HEK293 (cell line): ENCODE results near the gene LDLRAD4.

ENCODE experiments used
- CTCF ChIA-PET: fragments of 350-600 bp; formaldehyde crosslinking; extraction: SDS; loops from one replicate; lab custom pipeline; 2021; ENCODE audit warnings: antibody characterized with exemption; lab: Yijun Ruan, JAX
- POLR2A ChIA-PET: fragments of 300-600 bp; formaldehyde crosslinking; extraction: SDS; loops from one replicate; lab custom pipeline; 2020; ENCODE audit warnings: antibody characterized with exemption, inconsistent platforms; lab: Yijun Ruan, JAX
- H3K27ac ChIP-seq: fragments of 200-500 bp; sonication (Bioruptor generic); 2 replicates; pipeline ENCODE4 v1.5.1; 2014; ENCODE audit warnings: low read depth, low read length, control low read depth, inconsistent platforms; ENCODE audit errors: extremely low read depth
- H3K36me3 ChIP-seq, 2 experiments: fragments of 200-500 bp in 1 of 2; sonication (Bioruptor generic) in 1 of 2; 1 replicate in 1 of 2; 2 replicates in 1 of 2; pipeline ENCODE4 v1.5.1; 2014 to 2017; ENCODE audit warnings: inconsistent platforms in 2 of 2, low read length in 2 of 2; ENCODE audit not compliant: control insufficient read depth in 2 of 2, insufficient read depth in 1 of 2
- H3K4me1 ChIP-seq: fragments of 200-500 bp; sonication (Bioruptor generic); 2 replicates; pipeline ENCODE4 v1.5.1; 2014; ENCODE audit warnings: mild to moderate bottlenecking, low read length, inconsistent platforms; ENCODE audit not compliant: control insufficient read depth, insufficient read depth
- H3K4me3 ChIP-seq: 2 replicates; pipeline ENCODE4 v1.5.1; 2011; ENCODE audit warnings: low read depth, mild to moderate bottlenecking, control low read depth, low read length, moderate library complexity
- H3K9me3 ChIP-seq: fragments of 200-500 bp; sonication (Bioruptor generic); 2 replicates; pipeline ENCODE4 v1.5.1; 2014; ENCODE audit warnings: low read depth, low read length, inconsistent platforms; ENCODE audit not compliant: control insufficient read depth, insufficient read depth
- GLI4 ChIP-seq: fragments of 450-650 bp; formaldehyde crosslinking; IDR thresholded peaks from 2 replicates; pipeline ENCODE4 v1.5.1; 2016; ENCODE audit warnings: missing biosample characterization, missing genetic modification characterization
- GLIS1 ChIP-seq: fragments of 450-650 bp; formaldehyde crosslinking; IDR thresholded peaks from 2 replicates; pipeline ENCODE4 v1.5.1; 2016; ENCODE audit warnings: missing biosample characterization, missing genetic modification characterization
- KLF1 ChIP-seq: fragments of 450-650 bp; formaldehyde crosslinking; IDR thresholded peaks from 2 replicates; pipeline ENCODE4 v1.5.1; 2016; ENCODE audit warnings: missing biosample characterization, missing genetic modification characterization
- KLF8 ChIP-seq: fragments of 450-650 bp; formaldehyde crosslinking; IDR thresholded peaks from 2 replicates; pipeline ENCODE4 v1.5.1; 2016; ENCODE audit warnings: missing biosample characterization, missing genetic modification characterization
- MYNN ChIP-seq: fragments of 450-650 bp; formaldehyde crosslinking; IDR thresholded peaks from 2 replicates; pipeline ENCODE4 v1.5.1; 2016; ENCODE audit warnings: missing biosample characterization, missing genetic modification characterization, borderline replicate concordance
- ZBTB17 ChIP-seq: fragments of 450-650 bp; formaldehyde crosslinking; IDR thresholded peaks from 2 replicates; pipeline ENCODE4 v1.5.1; 2016; ENCODE audit warnings: missing biosample characterization, missing genetic modification characterization
- ZBTB7A ChIP-seq: fragments of 450-650 bp; formaldehyde crosslinking; IDR thresholded peaks from 2 replicates; pipeline ENCODE4 v1.5.1; 2016; ENCODE audit warnings: low read depth, missing biosample characterization, missing genetic modification characterization
- ZFP3 ChIP-seq: fragments of 450-650 bp; formaldehyde crosslinking; IDR thresholded peaks from 2 replicates; pipeline ENCODE4 v1.5.1; 2016; ENCODE audit warnings: low read depth, missing biosample characterization, missing genetic modification characterization
- ZNF146 ChIP-seq: fragments of 450-650 bp; formaldehyde crosslinking; IDR thresholded peaks from 2 replicates; pipeline ENCODE4 v1.5.1; 2016; ENCODE audit warnings: missing biosample characterization, missing genetic modification characterization
- ZNF184 ChIP-seq: fragments of 450-650 bp; IDR thresholded peaks from 2 replicates; pipeline ENCODE4 v1.5.1; 2018; ENCODE audit warnings: missing biosample characterization, mild to moderate bottlenecking, missing genetic modification characterization
- ZNF266 ChIP-seq: fragments of 450-650 bp; formaldehyde crosslinking; IDR thresholded peaks from 2 replicates; pipeline ENCODE4 v1.5.1; 2016; ENCODE audit warnings: missing biosample characterization, missing genetic modification characterization, low read depth
- ZNF274 ChIP-seq, 2 experiments: fragments of 200-500 bp in 1 of 2; fragments of 450-650 bp in 1 of 2; sonication (Bioruptor generic) in 1 of 2; formaldehyde crosslinking in 1 of 2; IDR thresholded peaks; 2 replicates each; pipeline versions ENCODE4 v1.5.1 to v1.6.1; 2014 to 2016; ENCODE audit warnings: borderline replicate concordance in 1 of 2, inconsistent platforms in 1 of 2, low read length in 1 of 2, missing biosample characterization in 1 of 2, missing genetic modification characterization in 1 of 2
- ZNF292 ChIP-seq: fragments of 450-650 bp; formaldehyde crosslinking; IDR thresholded peaks from 2 replicates; pipeline ENCODE4 v1.5.1; 2016; ENCODE audit warnings: low read depth, missing biosample characterization, missing genetic modification characterization, borderline replicate concordance
- ZNF302 ChIP-seq: fragments of 450-650 bp; formaldehyde crosslinking; IDR thresholded peaks from 2 replicates; pipeline ENCODE4 v1.5.1; 2016; ENCODE audit warnings: missing biosample characterization, missing genetic modification characterization, low read depth
- ZNF394 ChIP-seq: fragments of 450-650 bp; formaldehyde crosslinking; IDR thresholded peaks from 2 replicates; pipeline ENCODE4 v1.5.1; 2016; ENCODE audit warnings: missing biosample characterization, missing genetic modification characterization, mild to moderate bottlenecking, moderate library complexity, borderline replicate concordance
- ZNF664 ChIP-seq: fragments of 450-650 bp; formaldehyde crosslinking; IDR thresholded peaks from 2 replicates; pipeline ENCODE4 v1.5.1; 2016; ENCODE audit warnings: missing biosample characterization, missing genetic modification characterization
- ZNF677 ChIP-seq: fragments of 450-650 bp; IDR thresholded peaks from 2 replicates; pipeline ENCODE4 v1.5.0; 2018; ENCODE audit warnings: missing biosample characterization, mild to moderate bottlenecking, missing genetic modification characterization, moderate library complexity
- ZNF830 ChIP-seq: fragments of 450-650 bp; IDR thresholded peaks from 2 replicates; pipeline ENCODE4 v1.5.0; 2018; ENCODE audit warnings: missing biosample characterization, missing genetic modification characterization, low read depth, mild to moderate bottlenecking, moderate library complexity
- ZSCAN23 ChIP-seq: fragments of 450-650 bp; formaldehyde crosslinking; IDR thresholded peaks from 2 replicates; pipeline ENCODE4 v1.5.1; 2016; ENCODE audit warnings: missing biosample characterization, missing genetic modification characterization
- TF ChIP-seq, protein P1 (sequence below): IDR thresholded peaks from 2 replicates; pipeline ENCODE4 v1.6.1; 2011; ENCODE audit warnings: mild to moderate bottlenecking, low read depth, low read length, borderline replicate concordance
- TF ChIP-seq, protein P2 (sequence below): fragments of 450-650 bp; formaldehyde crosslinking; IDR thresholded peaks from 2 replicates; pipeline ENCODE4 v1.5.1; 2016; ENCODE audit warnings: missing biosample characterization, missing genetic modification characterization

The LDLRAD4 gene

DNA sequence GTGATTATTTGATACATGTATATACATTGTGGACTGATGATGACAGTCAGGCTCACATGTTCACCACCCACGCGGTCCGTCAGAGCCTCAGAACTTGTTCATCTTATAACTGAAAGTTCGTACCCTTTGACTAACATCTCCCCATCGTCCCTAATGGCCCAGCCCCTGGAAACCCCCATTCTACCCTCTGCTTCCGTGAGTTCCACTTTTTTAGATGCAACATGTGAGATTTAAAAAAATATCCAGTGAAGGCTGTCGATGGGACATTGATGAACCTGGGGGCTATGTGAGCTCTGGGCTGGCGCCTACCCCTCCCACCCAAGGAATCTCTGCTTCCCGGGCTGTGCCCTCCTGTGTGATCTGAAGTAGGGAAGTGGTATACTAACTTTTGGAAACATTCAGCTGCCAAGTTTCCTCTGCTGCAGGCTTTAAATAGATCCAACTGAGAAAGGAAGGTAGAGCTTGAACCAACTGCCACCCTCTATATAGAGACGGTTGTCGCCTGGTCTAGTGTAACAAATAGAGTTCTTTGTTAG lies 344.0 kb downstream of the LDLRAD4 start:
- no peaks in the 10 kb centered on the region for H3K9me3 ChIP-seq
- POLR2A ChIA-PET: no interaction called here
- no peak overlapping the region for H3K4me3 ChIP-seq
- no peaks in the 10 kb centered on the region for H3K36me3 ChIP-seq
- TF ChIP-seq ZNF830 (no peak), KLF1 (tag by site-specific recombination) (no peak), ZNF184 (no peak), ZNF266 (tag by site-specific recombination) (no peak), ZBTB7A (tag by site-specific recombination) (no peak), GLI4 (no peak), ZNF664 (no peak)
- TF ChIP-seq, all 188 proteins: peak for 0
- Histone ChIP-seq H3K27ac (no peak overlapping the region), H3K4me1 (peaks cover 3% of the 10 kb centered on the region)
- CTCF ChIA-PET: interaction anchor here (0.7 to 1.0 kb wide), 2 partner anchors 67 to 450 kb away, joined by 3 read pairs; no protein-coding TSS in a partner anchor

DNA sequence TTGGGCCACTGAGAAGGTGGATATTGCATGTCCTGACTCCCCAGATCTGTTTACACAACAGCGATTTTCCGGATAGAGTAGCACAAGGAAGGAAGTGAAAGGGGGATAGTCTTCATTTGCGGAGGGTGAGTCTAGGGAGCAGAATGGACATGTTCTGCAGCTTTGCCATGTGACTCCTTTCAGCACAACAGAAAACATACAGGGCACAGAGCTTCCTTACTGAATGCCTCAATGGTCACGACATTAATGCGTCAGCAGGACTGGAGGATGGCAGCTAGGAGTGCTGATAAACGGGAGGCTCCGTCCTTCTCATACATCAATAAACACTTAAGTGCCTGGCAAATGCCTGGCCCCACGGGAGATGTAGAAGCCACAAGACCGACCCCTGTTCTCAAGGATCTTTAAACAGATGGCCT lies 344.8 kb downstream of the LDLRAD4 start:
- ChIA-PET CTCF (interaction anchor here (0.6 kb wide), 1 partner anchor 837 kb away, joined by 4 read pairs; no protein-coding TSS in a partner anchor), POLR2A (no interaction called here)
- Histone ChIP-seq H3K9me3 (no peaks in the 10 kb centered on the region), H3K4me3 (no peak overlapping the region), H3K4me1 (peaks cover 3% of the 10 kb centered on the region), H3K36me3 (no peaks in the 10 kb centered on the region), H3K27ac (no peak overlapping the region)
- TF ChIP-seq ZBTB17 (tag by site-specific recombination) (peak; percentile 21; the same call in 1 of the 2 replicates), ZNF146 (tag by site-specific recombination) (no peak)

DNA sequence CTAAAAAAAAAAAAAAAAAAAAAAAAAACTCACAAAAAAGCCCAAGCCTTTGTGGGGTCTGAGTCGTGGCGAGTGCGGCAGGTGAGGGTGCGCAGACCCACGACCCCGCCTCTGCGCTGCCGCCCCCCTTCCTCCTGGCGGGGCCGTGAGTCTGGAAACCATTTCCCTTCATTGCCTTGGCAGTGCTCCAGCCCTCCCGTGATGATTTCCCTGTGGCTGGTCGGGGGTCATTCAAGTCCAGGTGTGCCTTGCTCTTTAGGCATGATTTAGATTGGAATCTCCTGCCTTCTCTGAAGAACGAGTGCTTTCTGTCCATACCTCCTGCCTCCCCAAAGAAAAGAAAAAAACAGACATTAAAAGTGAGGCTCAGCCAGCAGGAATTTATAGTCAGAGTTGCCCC lies 346.0 kb downstream of the LDLRAD4 start:
- ChIA-PET POLR2A (no interaction called here), CTCF (no interaction called here)
- H3K9me3 ChIP-seq: no peaks in the 10 kb centered on the region
- H3K4me3 ChIP-seq: no peak overlapping the region
- H3K36me3 ChIP-seq: no peaks in the 10 kb centered on the region
- peaks cover 3% of the 10 kb centered on the region for H3K4me1 ChIP-seq
- H3K27ac ChIP-seq: no peak overlapping the region
- TF ChIP-seq MYNN (tag by site-specific recombination): no peak
- 0 out of 2 replicates have a peak, but pooled peaks have one; percentile 17 for TF ChIP-seq GLIS1 (tag by site-specific recombination)

- no peaks in the 10 kb centered on the region for H3K36me3 ChIP-seq
- H3K4me1 ChIP-seq: peaks cover 3% of the 10 kb centered on the region
- H3K9me3 ChIP-seq: no peaks in the 10 kb centered on the region
- H3K4me3 ChIP-seq: no peak overlapping the region
- POLR2A ChIA-PET: interaction anchor here (1.0 kb wide), 1 partner anchor 11 kb away, joined by 4 read pairs; no protein-coding TSS in a partner anchor
- CTCF ChIA-PET: no interaction called here
- TF ChIP-seq ZNF292 (no peak), ZFP3 (tag by site-specific recombination) (no peak), KLF8 (tag by site-specific recombination) (no peak), ZNF302 (tag by site-specific recombination) (no peak), ZNF394 (tag by site-specific recombination) (no peak), ZNF677 (tag by site-specific recombination) (no peak), ZNF274 (IDR thresholded peaks at IDR 0.05; ENCODE audit: low read length) (no peak), ZNF274 (tag by site-specific recombination; IDR thresholded peaks at IDR 0.05; ENCODE audit: borderline replicate concordance) (no peak), ZSCAN23 (tag by site-specific recombination) (no peak)
- TF ChIP-seq, protein P1, sequence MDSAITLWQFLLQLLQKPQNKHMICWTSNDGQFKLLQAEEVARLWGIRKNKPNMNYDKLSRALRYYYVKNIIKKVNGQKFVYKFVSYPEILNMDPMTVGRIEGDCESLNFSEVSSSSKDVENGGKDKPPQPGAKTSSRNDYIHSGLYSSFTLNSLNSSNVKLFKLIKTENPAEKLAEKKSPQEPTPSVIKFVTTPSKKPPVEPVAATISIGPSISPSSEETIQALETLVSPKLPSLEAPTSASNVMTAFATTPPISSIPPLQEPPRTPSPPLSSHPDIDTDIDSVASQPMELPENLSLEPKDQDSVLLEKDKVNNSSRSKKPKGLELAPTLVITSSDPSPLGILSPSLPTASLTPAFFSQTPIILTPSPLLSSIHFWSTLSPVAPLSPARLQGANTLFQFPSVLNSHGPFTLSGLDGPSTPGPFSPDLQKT: no peak
- TF ChIP-seq, protein P2, sequence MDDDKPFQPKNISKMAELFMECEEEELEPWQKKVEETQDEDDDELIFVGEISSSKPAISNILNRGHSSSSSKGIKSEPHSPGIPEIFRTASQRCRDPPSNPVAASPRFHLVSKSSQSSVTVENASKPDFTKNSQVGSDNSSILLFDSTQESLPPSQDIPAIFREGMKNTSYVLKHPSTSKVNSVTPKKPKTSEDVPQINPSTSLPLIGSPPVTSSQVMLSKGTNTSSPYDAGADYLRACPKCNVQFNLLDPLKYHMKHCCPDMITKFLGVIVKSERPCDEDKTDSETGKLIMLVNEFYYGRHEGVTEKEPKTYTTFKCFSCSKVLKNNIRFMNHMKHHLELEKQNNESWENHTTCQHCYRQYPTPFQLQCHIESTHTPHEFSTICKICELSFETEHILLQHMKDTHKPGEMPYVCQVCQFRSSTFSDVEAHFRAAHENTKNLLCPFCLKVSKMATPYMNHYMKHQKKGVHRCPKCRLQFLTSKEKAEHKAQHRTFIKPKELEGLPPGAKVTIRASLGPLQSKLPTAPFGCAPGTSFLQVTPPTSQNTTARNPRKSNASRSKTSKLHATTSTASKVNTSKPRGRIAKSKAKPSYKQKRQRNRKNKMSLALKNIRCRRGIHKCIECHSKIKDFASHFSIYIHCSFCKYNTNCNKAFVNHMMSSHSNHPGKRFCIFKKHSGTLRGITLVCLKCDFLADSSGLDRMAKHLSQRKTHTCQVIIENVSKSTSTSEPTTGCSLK (tag by site-specific recombination): no peak
- TF ChIP-seq, all 188 proteins: peak for 0
- no peak overlapping the region for H3K27ac ChIP-seq
These were observed 346.7 kb downstream of the LDLRAD4 start for GRCh38 chr18:13565228-13565627.
